PC-3 (cell line): ENCODE data around the gene NPSR1. TPM values are rescaled to one million over a fixed set of nuclear protein-coding genes. Genes with fewer than 3 reads are reported as not detected.

Source experiments
- ATAC-seq: fragments of 200-7000 bp; cut with Tn5 transposase; 2 replicates; pipeline ENCODE4 v1.9.1; 2020; ENCODE audit warnings: mild to moderate bottlenecking, moderate library complexity
- BruUV-seq: library from RNA; stranded (reverse); fragments of 400-500 nt; replicated peaks from 2 replicates; lab custom pipeline; 2021; lab: Mats Ljungman, UMichigan
- CTCF ChIA-PET: fragments of 300-600 bp; sonication (Branson Sonifier 250); formaldehyde crosslinking; loops from one replicate; lab custom pipeline; 2022; ENCODE audit warnings: antibody characterized with exemption; lab: Charles Lee
- POLR2A ChIA-PET: fragments of 300-600 bp; sonication (Branson Sonifier 250); formaldehyde crosslinking; loops from one replicate; lab custom pipeline; 2022; ENCODE audit warnings: antibody characterized with exemption; ENCODE audit not compliant: unreplicated experiment; lab: Charles Lee
- DNase-seq: peaks from one replicate; pipeline ENCODE4 v3.0.0-alpha.2; 2015
- H2AFZ ChIP-seq: fragments of 300-600 bp; sonication (generic); 2 replicates; pipeline ENCODE4 v1.6.0; 2016; ENCODE audit warnings: antibody characterized with exemption, low read length
- H3F3A ChIP-seq: fragments of 300-600 bp; sonication (generic); one replicate; pipeline ENCODE4 v1.6.0; 2017; ENCODE audit warnings: antibody characterized with exemption, low read length, control low read depth, mild to moderate bottlenecking; ENCODE audit not compliant: unreplicated experiment
- H3K27ac ChIP-seq: fragments of 300-600 bp; sonication (generic); 2 replicates; pipeline ENCODE4 v1.5.1; 2016; ENCODE audit warnings: mild to moderate bottlenecking, low read length
- H3K27me3 ChIP-seq: fragments of 300-600 bp; sonication (generic); 2 replicates; pipeline ENCODE4 v1.6.1; 2016; ENCODE audit warnings: low read length, mixed read lengths
- H3K36me3 ChIP-seq: fragments of 300-600 bp; sonication (generic); 2 replicates; pipeline ENCODE4 v1.6.1; 2016; ENCODE audit warnings: low read depth, mixed run types, low read length, mixed read lengths
- H3K4me1 ChIP-seq: fragments of 300-600 bp; sonication (generic); 2 replicates; pipeline ENCODE4 v1.5.1; 2016; ENCODE audit warnings: low read length; ENCODE audit not compliant: insufficient read depth
- H3K4me2 ChIP-seq: fragments of 300-600 bp; sonication (generic); 2 replicates; pipeline ENCODE4 v1.6.0; 2016; ENCODE audit warnings: low read length
- H3K4me3 ChIP-seq: fragments of 300-600 bp; sonication (generic); 2 replicates; pipeline ENCODE4 v1.5.1; 2016; ENCODE audit warnings: mild to moderate bottlenecking, low read length, mixed read lengths
- H3K79me2 ChIP-seq: fragments of 300-600 bp; sonication (generic); 2 replicates; pipeline ENCODE4 v1.6.1; 2017; ENCODE audit warnings: low read length, mixed read lengths
- H3K9ac ChIP-seq: fragments of 300-600 bp; sonication (generic); 2 replicates; pipeline ENCODE4 v1.6.0; 2016; ENCODE audit warnings: mild to moderate bottlenecking, low read length
- H3K9me2 ChIP-seq: fragments of 300-600 bp; sonication (generic); replicated peaks from 2 replicates; pipeline ENCODE4 v1.6.1; 2016; ENCODE audit warnings: mixed run types, low read length, mixed read lengths
- H3K9me3 ChIP-seq: fragments of 300-600 bp; sonication (generic); 2 replicates; pipeline ENCODE4 v1.6.1; 2016; ENCODE audit warnings: low read length, mixed read lengths
- H4K20me1 ChIP-seq: fragments of 300-600 bp; sonication (generic); 2 replicates; pipeline ENCODE4 v1.6.1; 2016; ENCODE audit warnings: low read length, mixed read lengths
- EZH2 ChIP-seq: fragments of 300-600 bp; sonication (generic); IDR thresholded peaks from one replicate; pipeline ENCODE4 v1.6.1; 2017; ENCODE audit warnings: antibody characterized with exemption, mild to moderate bottlenecking, low read length; ENCODE audit not compliant: unreplicated experiment
- EZH2phosphoT487 ChIP-seq: fragments of 300-600 bp; sonication (generic); IDR thresholded peaks from 2 replicates; pipeline ENCODE4 v1.6.1; 2018; ENCODE audit warnings: mild to moderate bottlenecking, antibody characterized with exemption, low read length, borderline replicate concordance
- intact Hi-C: fragments of 100-400 bp; cut with micrococcal nuclease; formaldehyde crosslinking; loops from 2 replicates; pipeline ENCODE4 v1.9.0; 2023
- total RNA-seq: library from RNA; depleted of rRNA; stranded (reverse); fragments of >200 nt; gene quantifications from 2 replicates; pipeline ENCODE4 v1.2.3, GENCODE V29; 2014
- TF ChIP-seq, protein P1 (sequence below): fragments of 300-600 bp; sonication (generic); conservative IDR thresholded peaks from 2 replicates; pipeline ENCODE4 v1.5.1; 2017; ENCODE audit warnings: antibody characterized with exemption, low read depth, mild to moderate bottlenecking, low read length

The NPSR1 gene
- total RNA-seq, 1 experiment from 2014 or later = not detected

DNA sequence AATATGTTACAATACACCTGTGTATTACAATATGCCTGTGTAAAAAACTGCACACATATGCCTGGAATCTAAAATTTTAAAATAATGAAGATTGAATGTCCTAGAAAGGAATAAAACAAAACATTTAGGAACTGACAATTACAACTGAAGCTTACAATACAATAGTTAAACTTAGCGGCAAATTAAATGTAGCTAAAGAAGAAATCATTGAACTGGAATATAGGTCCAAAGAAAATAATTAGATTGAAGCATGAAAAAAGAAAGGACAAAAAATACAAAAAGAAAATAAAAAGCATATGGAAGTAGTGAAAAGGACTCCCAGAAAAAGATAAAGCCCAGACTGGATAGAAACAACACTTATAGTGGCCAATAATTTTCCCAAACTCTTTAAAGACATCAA is 38.4 kb downstream of the NPSR1 start:
- no peaks in the 10 kb centered on the region for H3F3A ChIP-seq
- no peaks in the 10 kb centered on the region for H3K4me1 ChIP-seq
- no peak for DNase-seq
- no peaks in the 10 kb centered on the region for H4K20me1 ChIP-seq
- no peak overlapping the region for H3K4me2 ChIP-seq
- 0 out of 2 replicates have a peak, but pooled peaks cover 5% of the 10 kb centered on the region for H3K27me3 ChIP-seq
- no peak overlapping the region for H3K4me3 ChIP-seq
- no peak for ATAC-seq
- CTCF ChIA-PET = no interaction called here
- POLR2A ChIA-PET = no interaction called here
- no peak overlapping the region for H2AFZ ChIP-seq
- no peak overlapping the region for H3K27ac ChIP-seq
- H3K9me3 ChIP-seq = no peaks in the 10 kb centered on the region
- H3K36me3 ChIP-seq = no peaks in the 10 kb centered on the region
- no peak for TF ChIP-seq EZH2phosphoT487
- no peaks in the 10 kb centered on the region for H3K9me2 ChIP-seq
- H3K9ac ChIP-seq = no peak overlapping the region
- no peaks in the 10 kb centered on the region for H3K79me2 ChIP-seq
- BruUV-seq = no TSS peak
- intact Hi-C loops = no loop called here

DNA sequence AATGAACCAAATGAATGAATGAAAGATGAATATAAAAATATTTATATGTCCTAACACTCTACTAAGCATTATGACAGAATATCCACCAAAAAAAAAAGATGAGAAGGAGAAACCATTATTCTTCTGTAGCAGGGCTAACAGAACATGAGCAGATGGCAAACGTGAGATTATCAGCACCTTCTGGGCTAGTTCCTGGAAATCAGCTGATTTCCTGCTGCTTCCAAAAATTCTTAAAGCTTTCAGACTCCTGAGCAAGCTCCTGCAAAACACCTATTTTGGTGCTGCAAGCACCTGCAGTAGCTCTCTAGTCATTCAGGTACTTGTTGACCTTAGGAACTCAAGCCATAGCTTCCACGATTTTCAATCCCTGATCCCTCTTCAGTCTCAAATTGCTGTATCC is 51.8 kb downstream of the NPSR1 start:
- Histone ChIP-seq H3K4me2 (no peak overlapping the region), H3K27ac (no peak overlapping the region), H3K27me3 (peaks cover 5% of the 10 kb centered on the region; the same call in 1 of the 2 replicates), H3F3A (no peaks in the 10 kb centered on the region), H3K9me3 (no peaks in the 10 kb centered on the region), H2AFZ (no peak overlapping the region), H3K79me2 (no peaks in the 10 kb centered on the region), H4K20me1 (no peaks in the 10 kb centered on the region), H3K36me3 (no peaks in the 10 kb centered on the region), H3K4me1 (no peaks in the 10 kb centered on the region), H3K9me2 (no peaks in the 10 kb centered on the region), H3K4me3 (no peak overlapping the region), H3K9ac (no peak overlapping the region)
- ChIA-PET POLR2A (interaction anchor here (0.6 kb wide), 1 partner anchor 8 kb away, joined by 3 read pairs; no protein-coding TSS in a partner anchor), CTCF (no interaction called here)
- TF ChIP-seq EZH2phosphoT487 = no peak
- TF ChIP-seq, protein P1, sequence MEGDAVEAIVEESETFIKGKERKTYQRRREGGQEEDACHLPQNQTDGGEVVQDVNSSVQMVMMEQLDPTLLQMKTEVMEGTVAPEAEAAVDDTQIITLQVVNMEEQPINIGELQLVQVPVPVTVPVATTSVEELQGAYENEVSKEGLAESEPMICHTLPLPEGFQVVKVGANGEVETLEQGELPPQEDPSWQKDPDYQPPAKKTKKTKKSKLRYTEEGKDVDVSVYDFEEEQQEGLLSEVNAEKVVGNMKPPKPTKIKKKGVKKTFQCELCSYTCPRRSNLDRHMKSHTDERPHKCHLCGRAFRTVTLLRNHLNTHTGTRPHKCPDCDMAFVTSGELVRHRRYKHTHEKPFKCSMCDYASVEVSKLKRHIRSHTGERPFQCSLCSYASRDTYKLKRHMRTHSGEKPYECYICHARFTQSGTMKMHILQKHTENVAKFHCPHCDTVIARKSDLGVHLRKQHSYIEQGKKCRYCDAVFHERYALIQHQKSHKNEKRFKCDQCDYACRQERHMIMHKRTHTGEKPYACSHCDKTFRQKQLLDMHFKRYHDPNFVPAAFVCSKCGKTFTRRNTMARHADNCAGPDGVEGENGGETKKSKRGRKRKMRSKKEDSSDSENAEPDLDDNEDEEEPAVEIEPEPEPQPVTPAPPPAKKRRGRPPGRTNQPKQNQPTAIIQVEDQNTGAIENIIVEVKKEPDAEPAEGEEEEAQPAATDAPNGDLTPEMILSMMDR = no peak
- no peak for TF ChIP-seq EZH2
- no peak for DNase-seq
- ATAC-seq = no peak
- intact Hi-C loops = no loop called here
- BruUV-seq = no TSS peak

DNA sequence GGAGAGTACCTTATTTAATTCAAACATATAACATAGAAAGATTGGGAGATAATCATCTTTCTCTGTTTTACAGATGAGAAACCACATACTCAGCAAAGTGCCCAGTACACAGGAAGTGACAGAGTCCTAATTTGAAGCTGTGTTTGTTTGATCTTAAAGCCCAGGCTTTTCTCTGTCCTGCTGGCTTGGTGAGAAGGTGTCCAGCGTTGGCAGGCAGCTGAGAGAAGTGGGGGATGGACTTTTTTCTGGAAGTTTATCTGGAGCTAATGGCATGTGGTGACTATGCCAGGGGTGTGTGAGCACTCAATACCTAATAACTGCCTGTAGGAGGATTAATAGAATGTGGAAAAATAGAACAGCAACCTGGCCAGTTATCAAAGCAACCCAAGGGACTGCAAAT is 60.8 kb downstream of the NPSR1 start:
- BruUV-seq = no TSS peak
- TF ChIP-seq, protein P1 = no peak
- TF ChIP-seq EZH2 = no peak
- TF ChIP-seq EZH2phosphoT487 = no peak
- Histone ChIP-seq H3K36me3 (no peaks in the 10 kb centered on the region), H3K27me3 (peaks cover 19% of the 10 kb centered on the region), H3K4me2 (no peak overlapping the region), H3K4me1 (no peaks in the 10 kb centered on the region), H3K27ac (no peak overlapping the region), H3K9me3 (no peaks in the 10 kb centered on the region), H4K20me1 (no peaks in the 10 kb centered on the region), H3F3A (no peaks in the 10 kb centered on the region), H3K4me3 (no peak overlapping the region), H3K9me2 (no peaks in the 10 kb centered on the region), H3K79me2 (no peaks in the 10 kb centered on the region), H3K9ac (no peak overlapping the region), H2AFZ (no peak overlapping the region)
- POLR2A ChIA-PET = no interaction called here
- no peak for DNase-seq
- intact Hi-C loops = no loop called here
- no peak for ATAC-seq
- CTCF ChIA-PET = no interaction called here
